ENCODE data around the gene DAB2IP.

GRCh38 chr9:121732886-121733285 lies 81.5 kb downstream of the DAB2IP start:
- TF ChIP-seq CTCF (IDR thresholded peaks at IDR 0.05), result no peak
- TF ChIP-seq POLR2A (IDR thresholded peaks at IDR 0.05), result no peak
